Vagina (tissue), 2 donors: ENCODE results near the gene LHFPL2. TPM values are rescaled to one million over a fixed set of nuclear protein-coding genes. Genes with fewer than 3 reads are reported as not detected.
"Not testable (repeated sequence)": the region's sequence is repeated elsewhere in the genome, so short reads cannot be mapped to it uniquely, and the experiment has no call there.

Experiments
- DNase-seq, 2 donors: peaks; one replicate each; pipeline ENCODE4 v3.0.0-alpha.2; 2017; ENCODE audit errors: extremely low spot score in 2 of 2
- H3K27ac ChIP-seq: fragments of 200-600 bp; sonication (generic); one replicate; pipeline ENCODE4 v1.5.1; 2019
- H3K27me3 ChIP-seq: fragments of 200-600 bp; sonication (generic); one replicate; pipeline ENCODE4 v1.5.1; 2019
- H3K36me3 ChIP-seq, 2 donors: fragments of 200-600 bp; sonication (generic); one replicate each; pipeline ENCODE4 v1.5.1; 2017 to 2019
- H3K4me1 ChIP-seq: fragments of 200-600 bp; sonication (generic); one replicate; pipeline ENCODE4 v1.5.1; 2019
- H3K4me3 ChIP-seq, 2 donors: fragments of 200-600 bp; sonication (generic); 1 replicate in 1 of 2; 2 replicates in 1 of 2; pipeline ENCODE4 v1.5.1; 2016 to 2019
- H3K9me3 ChIP-seq: fragments of 200-600 bp; sonication (generic); one replicate; pipeline ENCODE4 v1.5.1; 2019
- CTCF ChIP-seq, 3 experiments: fragments of 450-650 bp in 2 of 3; fragments of 200-600 bp in 1 of 3; sonication (generic) in 1 of 3; IDR thresholded peaks; one replicate each; pipeline ENCODE4 v1.5.1; 2017 to 2019; ENCODE audit warnings: antibody characterized with exemption in 3 of 3, mild to moderate bottlenecking in 2 of 3, moderate library complexity in 2 of 3
- POLR2A ChIP-seq, 2 donors: fragments of 450-650 bp; IDR thresholded peaks; one replicate each; pipeline ENCODE4 v1.6.1; 2017; ENCODE audit warnings: antibody characterized with exemption in 2 of 2, mild to moderate bottlenecking in 2 of 2, moderate library complexity in 2 of 2
- POLR2AphosphoS5 ChIP-seq, 2 donors: sonication (generic); formaldehyde crosslinking; IDR thresholded peaks; one replicate each; pipeline ENCODE4 v1.9.0; 2017; ENCODE audit warnings: antibody characterized with exemption in 2 of 2, mild to moderate bottlenecking in 2 of 2, low read depth in 1 of 2; ENCODE audit not compliant: insufficient read depth in 1 of 2
- intact Hi-C: fragments of 100-400 bp; cut with DNase I; formaldehyde crosslinking; loops from one replicate; pipeline ENCODE4 v1.15.1; 2023
- total RNA-seq: library from RNA; depleted of rRNA; stranded (reverse); fragments of >200 nt; gene quantifications from one replicate; pipeline ENCODE4 v1.2.3, GENCODE V29; 2016

Gene LHFPL2
- 24.8 TPM for total RNA-seq

- TF ChIP-seq CTCF (IDR thresholded peaks at IDR 0.05), result no peak
- TF ChIP-seq POLR2A (IDR thresholded peaks at IDR 0.05), result peak in 1 of 2 donors; percentile 34
- peak in 1 of 2 donors; percentile 74 for TF ChIP-seq POLR2AphosphoS5 (IDR thresholded peaks at IDR 0.05; ENCODE audit: insufficient read depth in 1 of 2, low read depth in 1 of 2)
- Histone ChIP-seq H3K4me3 (peak within 1 kb of the TSS; percentile 68 to 79), H3K4me1 (peaks cover 28% of the 10 kb centered on the region), H3K27me3 (no peaks in the 10 kb centered on the region), H3K36me3 (no peaks in the 10 kb centered on the region), H3K9me3 (no peaks in the 10 kb centered on the region), H3K27ac (peak within 1 kb of the TSS; percentile 97)
- no peak for DNase-seq
- intact Hi-C loops, result no loop called here
Measured at GRCh38 chr5:78648359-78649210, at the start of gene LHFPL2. LHFPL2 (minus strand) TSS chr5:78648772; CDS start chr5:78510213, 138,559 bp downstream.

- intact Hi-C loops, result no loop called here
- Histone ChIP-seq H3K36me3 (no peaks in the 10 kb centered on the region), H3K9me3 (no peaks in the 10 kb centered on the region), H3K4me1 (no peaks in the 10 kb centered on the region), H3K4me3 (no peak overlapping the region), H3K27ac (no peak overlapping the region), H3K27me3 (no peaks in the 10 kb centered on the region)
- TF ChIP-seq POLR2A (IDR thresholded peaks at IDR 0.05) (no peak), POLR2AphosphoS5 (IDR thresholded peaks at IDR 0.05; ENCODE audit: insufficient read depth in 1 of 2, low read depth in 1 of 2) (no peak), CTCF (IDR thresholded peaks at IDR 0.05) (no peak)
- DNase-seq, result no peak
Measured at GRCh38 chr5:78696637-78697036, 48.1 kb upstream of the LHFPL2 start.

GRCh38 chr5:78696052-78696451, 47.5 kb upstream of the LHFPL2 start:
- H3K4me3 ChIP-seq, H3K36me3 ChIP-seq, DNase-seq, H3K9me3 ChIP-seq, intact Hi-C loops, H3K27me3 ChIP-seq, H3K4me1 ChIP-seq, H3K27ac ChIP-seq: not testable (repeated sequence)

- intact Hi-C loops, result no loop called here
- H3K4me1 ChIP-seq, result no peaks in the 10 kb centered on the region
- no peak overlapping the region for H3K27ac ChIP-seq
- no peaks in the 10 kb centered on the region for H3K36me3 ChIP-seq
- DNase-seq, result no peak
- H3K27me3 ChIP-seq, result no peaks in the 10 kb centered on the region
- TF ChIP-seq POLR2A (IDR thresholded peaks at IDR 0.05) (no peak), CTCF (IDR thresholded peaks at IDR 0.05) (no peak), POLR2AphosphoS5 (IDR thresholded peaks at IDR 0.05; ENCODE audit: insufficient read depth in 1 of 2, low read depth in 1 of 2) (no peak)
- no peaks in the 10 kb centered on the region for H3K9me3 ChIP-seq
- no peak overlapping the region for H3K4me3 ChIP-seq
Measured at GRCh38 chr5:78693339-78693738, 44.8 kb upstream of the LHFPL2 start.

- Histone ChIP-seq H3K27ac (no peak overlapping the region), H3K27me3 (no peaks in the 10 kb centered on the region), H3K4me1 (no peaks in the 10 kb centered on the region), H3K36me3 (no peaks in the 10 kb centered on the region), H3K4me3 (no peak overlapping the region), H3K9me3 (no peaks in the 10 kb centered on the region)
- intact Hi-C loops, result no loop called here
- no peak for TF ChIP-seq POLR2AphosphoS5 (IDR thresholded peaks at IDR 0.05; ENCODE audit: insufficient read depth in 1 of 2, low read depth in 1 of 2)
- no peak for TF ChIP-seq CTCF (IDR thresholded peaks at IDR 0.05)
- TF ChIP-seq POLR2A (IDR thresholded peaks at IDR 0.05), result no peak
- DNase-seq, result no peak
Measured at GRCh38 chr5:78691084-78691960, 42.8 kb upstream of the LHFPL2 start.
